Astrocyte of the spinal cord (primary cell): Measurements from ENCODE around the gene RAB5IF.
"Not testable (repeated sequence)": the region's sequence is repeated elsewhere in the genome, so short reads cannot be mapped to it uniquely, and the experiment has no call there.

Experiments
- DNase-seq: peaks from one replicate; pipeline ENCODE4 v3.0.0; 2011; ENCODE audit warnings: low read depth, low spot score
- H3K4me3 ChIP-seq: 2 replicates; pipeline ENCODE4 v1.5.1; 2011; ENCODE audit warnings: low read depth, mild to moderate bottlenecking, low read length, moderate library complexity
- CTCF ChIP-seq: IDR thresholded peaks from 2 replicates; pipeline ENCODE4 v1.5.1; 2012; ENCODE audit warnings: low read depth, mild to moderate bottlenecking, low read length, inconsistent platforms
- in situ Hi-C: cut with HindIII; loops from 2 replicates; pipeline ENCODE4 v1.10.0; 2017; ENCODE audit warnings: low sequenced_read_pairs

The RAB5IF gene

GRCh38 chr20:36629719-36630681 is 24.4 kb downstream of the RAB5IF start:
- in situ Hi-C loops = no loop called here
- H3K4me3 ChIP-seq = no peak overlapping the region
- DNase-seq = no peak
- no peak for TF ChIP-seq CTCF

GRCh38 chr20:36631646-36632045 is 26.1 kb downstream of the RAB5IF start:
- no peak overlapping the region for H3K4me3 ChIP-seq
- in situ Hi-C loops = no loop called here
- no peak for TF ChIP-seq CTCF
- no peak for DNase-seq

- no peak overlapping the region for H3K4me3 ChIP-seq
Measured at GRCh38 chr20:36632147-36632486, 26.5 kb downstream of the RAB5IF start.

GRCh38 chr20:36632487-36633284 is 27.1 kb downstream of the RAB5IF start:
- in situ Hi-C loops = no loop called here
- no peak overlapping the region for H3K4me3 ChIP-seq
- DNase-seq = no peak
- TF ChIP-seq CTCF = no peak

More at GRCh38 chr20:36632147-36632486, 26.5 kb downstream of the RAB5IF start:
- no peak for TF ChIP-seq CTCF
- in situ Hi-C loops = no loop called here
- DNase-seq = no peak

GRCh38 chr20:36633285-36633772 is 27.8 kb downstream of the RAB5IF start:
- no peak for TF ChIP-seq CTCF
- no peak for DNase-seq
- in situ Hi-C loops = no loop called here
- H3K4me3 ChIP-seq = no peak overlapping the region

- in situ Hi-C loops = no loop called here
- no peak for DNase-seq
- H3K4me3 ChIP-seq = no peak overlapping the region
- TF ChIP-seq CTCF = no peak
Measured at GRCh38 chr20:36634342-36634741, 28.8 kb downstream of the RAB5IF start.

- in situ Hi-C loops, H3K4me3 ChIP-seq, DNase-seq: not testable (repeated sequence)
Measured at GRCh38 chr20:36638876-36639400, 33.4 kb downstream of the RAB5IF start.
